Duodenal mucosa (tissue), 2 donors: ENCODE measurements around the gene RNF215.

Experiments
- H3K27ac ChIP-seq: one replicate; pipeline ENCODE4 v1.7.0; 2013; ENCODE audit warnings: low read depth, low read length
- H3K27me3 ChIP-seq, 2 donors: one replicate each; pipeline ENCODE4 v1.7.0; 2013; ENCODE audit warnings: low read length in 2 of 2, control low read depth in 1 of 2; ENCODE audit not compliant: insufficient read depth in 2 of 2, control insufficient read depth in 1 of 2
- H3K36me3 ChIP-seq, 2 donors: one replicate each; pipeline ENCODE4 v1.7.0; 2013; ENCODE audit warnings: low read length in 2 of 2, control low read depth in 1 of 2; ENCODE audit not compliant: insufficient read depth in 2 of 2, control insufficient read depth in 1 of 2
- H3K4me1 ChIP-seq, 2 donors: one replicate each; pipeline ENCODE4 v1.7.0; 2013; ENCODE audit warnings: low read length in 2 of 2, control low read depth in 1 of 2; ENCODE audit not compliant: insufficient read depth in 2 of 2, control insufficient read depth in 1 of 2
- H3K4me3 ChIP-seq, 2 donors: one replicate each; pipeline ENCODE4 v1.7.0; 2013; ENCODE audit warnings: low read length in 2 of 2, low read depth in 1 of 2
- H3K9ac ChIP-seq, 2 donors: one replicate each; pipeline ENCODE4 v1.7.0; 2013; ENCODE audit warnings: low read length in 2 of 2, low read depth in 1 of 2
- H3K9me3 ChIP-seq, 2 donors: one replicate each; pipeline ENCODE4 v1.7.0; 2013; ENCODE audit warnings: low read length in 2 of 2, control low read depth in 1 of 2; ENCODE audit not compliant: control insufficient read depth in 1 of 2

The RNF215 gene

DNA sequence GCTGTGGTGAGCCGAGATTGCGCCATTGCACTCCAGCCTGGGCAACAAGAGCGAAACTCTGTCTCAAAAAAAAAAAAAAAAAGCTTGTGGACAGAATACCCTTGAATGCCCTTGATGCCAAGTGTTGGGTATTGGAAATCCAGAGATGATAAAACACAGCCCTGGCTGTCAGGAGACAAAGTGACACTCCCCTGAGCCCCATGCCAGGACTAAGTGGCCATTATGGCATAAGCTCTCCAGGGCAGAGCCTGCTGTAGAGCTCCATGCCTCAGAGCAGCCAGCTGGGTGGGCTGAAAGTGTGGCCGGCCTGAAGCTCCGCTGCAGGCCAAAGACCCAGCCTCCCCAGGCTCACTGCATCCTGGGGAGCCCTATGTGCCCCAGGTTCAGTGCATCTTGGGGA lies 4.9 kb downstream of the RNF215 start:
- Histone ChIP-seq H3K4me1 (peaks cover 8 to 10% of the 10 kb centered on the region in 2 donors), H3K9ac (no peak overlapping the region), H3K36me3 (peaks cover 0 to 3% of the 10 kb centered on the region in 2 donors), H3K9me3 (no peaks in the 10 kb centered on the region), H3K4me3 (no peak overlapping the region), H3K27ac (no peak overlapping the region), H3K27me3 (no peaks in the 10 kb centered on the region)

DNA sequence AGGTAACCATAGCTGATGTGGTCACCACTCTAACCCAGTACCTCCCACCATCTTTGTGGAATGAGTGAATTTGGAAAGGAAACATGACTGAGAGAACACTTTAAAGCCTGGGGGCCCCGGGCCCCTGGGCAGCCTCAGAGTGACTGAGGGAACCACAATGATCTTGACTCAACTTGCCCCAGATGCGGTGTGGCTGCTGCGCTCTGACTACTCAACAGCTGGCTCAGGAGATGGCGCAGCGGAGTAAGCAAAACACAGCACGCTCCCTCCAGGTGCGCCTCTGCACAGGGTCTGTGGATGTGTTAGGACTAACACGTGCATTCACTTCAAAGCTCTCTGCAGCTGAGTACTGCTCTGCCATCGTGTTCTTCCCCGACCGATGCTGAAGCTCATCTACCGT lies 5.9 kb downstream of the RNF215 start:
- no peaks in the 10 kb centered on the region for H3K9me3 ChIP-seq
- H3K9ac ChIP-seq = no peak overlapping the region
- H3K27me3 ChIP-seq = no peaks in the 10 kb centered on the region
- H3K4me1 ChIP-seq = peaks cover 4% of the 10 kb centered on the region in 2 donors
- no peak overlapping the region for H3K27ac ChIP-seq
- H3K4me3 ChIP-seq = no peak overlapping the region
- H3K36me3 ChIP-seq = peaks cover 0 to 3% of the 10 kb centered on the region in 2 donors

- no peaks in the 10 kb centered on the region for H3K4me1 ChIP-seq
- H3K9ac ChIP-seq = no peak overlapping the region
- H3K27me3 ChIP-seq = no peaks in the 10 kb centered on the region
- no peaks in the 10 kb centered on the region for H3K9me3 ChIP-seq
- peaks cover 0 to 3% of the 10 kb centered on the region in 2 donors for H3K36me3 ChIP-seq
- H3K27ac ChIP-seq = no peak overlapping the region
- no peak overlapping the region for H3K4me3 ChIP-seq
Observed at GRCh38 chr22:30380011-30380410, 7.2 kb downstream of the RNF215 start.

GRCh38 chr22:30375312-30375849 lies 11.8 kb downstream of the RNF215 start:
- no peaks in the 10 kb centered on the region for H3K4me1 ChIP-seq
- H3K4me3 ChIP-seq = no peak overlapping the region
- no peak overlapping the region for H3K27ac ChIP-seq
- no peaks in the 10 kb centered on the region for H3K9me3 ChIP-seq
- no peaks in the 10 kb centered on the region for H3K27me3 ChIP-seq
- H3K36me3 ChIP-seq = no peaks in the 10 kb centered on the region
- H3K9ac ChIP-seq = no peak overlapping the region

DNA sequence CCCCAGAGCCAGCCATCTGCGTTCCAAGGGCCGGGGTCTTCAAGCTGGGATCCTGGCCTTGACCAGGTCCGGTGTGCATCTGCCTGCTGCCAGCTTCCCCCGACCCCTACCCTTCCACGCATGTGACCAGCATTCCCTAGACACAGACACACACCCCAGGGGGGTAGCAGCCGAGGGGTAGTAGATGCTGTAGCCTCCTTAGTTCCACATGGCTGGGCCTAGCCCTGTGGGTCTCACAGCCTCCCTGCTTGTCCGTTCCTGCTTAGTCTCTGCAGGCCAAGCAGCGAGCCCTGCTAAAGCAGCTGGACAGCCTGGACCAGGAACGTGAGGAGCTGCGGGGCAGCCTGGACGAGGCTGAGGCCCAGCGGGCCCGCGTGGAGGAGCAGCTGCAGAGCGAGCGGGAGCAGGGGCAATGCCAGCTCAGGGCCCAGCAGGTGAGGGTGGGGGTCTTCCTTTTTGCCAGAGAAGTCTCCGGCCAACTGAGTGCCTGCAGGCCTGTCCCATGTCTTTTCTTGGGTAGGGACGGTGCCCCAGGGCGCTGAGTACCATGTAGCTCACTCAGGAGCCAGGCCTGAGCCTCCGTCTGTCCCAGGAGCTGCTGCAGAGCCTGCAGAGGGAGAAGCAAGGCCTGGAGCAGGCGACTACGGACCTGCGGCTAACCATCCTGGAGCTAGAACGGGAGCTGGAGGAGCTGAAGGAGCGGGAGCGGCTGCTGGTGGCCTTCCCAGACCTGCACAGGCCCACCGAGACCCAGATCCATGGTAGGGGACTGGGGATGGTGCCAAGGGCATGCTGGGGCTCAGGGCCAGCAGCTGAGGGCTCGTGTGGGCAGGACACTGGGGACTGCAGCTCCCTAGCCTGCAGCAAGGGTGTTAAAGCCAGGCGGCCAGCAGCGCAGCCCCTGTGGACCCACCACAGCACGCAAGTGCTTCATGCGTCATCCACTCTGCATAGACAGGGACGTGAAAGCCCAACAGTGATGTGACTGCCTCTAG lies 13.6 kb downstream of the RNF215 start:
- H3K27ac ChIP-seq = no peak overlapping the region

DNA sequence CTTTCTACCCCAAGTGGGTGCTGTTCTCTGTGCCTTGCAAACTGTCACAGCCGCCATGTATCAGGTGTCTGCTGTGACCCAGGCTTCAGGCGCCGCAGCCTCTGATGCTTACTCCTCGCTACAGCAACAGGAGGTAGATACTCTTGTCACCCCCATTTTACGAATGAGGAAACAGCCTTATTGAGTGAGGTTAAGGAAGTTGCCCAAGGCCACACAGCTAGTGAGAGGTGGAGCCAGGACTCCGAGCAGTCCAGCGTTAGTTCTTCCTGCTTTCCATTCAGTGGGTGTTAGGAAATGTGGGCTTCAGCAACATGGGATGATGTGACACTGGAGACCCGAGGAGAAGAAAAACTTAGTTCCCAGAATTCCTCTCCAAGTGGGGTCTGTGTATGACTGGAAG lies 14.3 kb downstream of the RNF215 start:
- H3K9ac ChIP-seq = no peak overlapping the region
- H3K27me3 ChIP-seq = no peaks in the 10 kb centered on the region
- H3K9me3 ChIP-seq = no peaks in the 10 kb centered on the region
- no peaks in the 10 kb centered on the region for H3K36me3 ChIP-seq
- H3K4me3 ChIP-seq = no peak overlapping the region
- H3K27ac ChIP-seq = no peak overlapping the region
- no peaks in the 10 kb centered on the region for H3K4me1 ChIP-seq

More for the DNA sequence above, 13.6 kb downstream of the RNF215 start:
- Histone ChIP-seq H3K9ac (no peak overlapping the region), H3K9me3 (no peaks in the 10 kb centered on the region), H3K36me3 (no peaks in the 10 kb centered on the region), H3K4me1 (no peaks in the 10 kb centered on the region), H3K27me3 (no peaks in the 10 kb centered on the region), H3K4me3 (no peak overlapping the region)

- no peak overlapping the region for H3K27ac ChIP-seq
- H3K36me3 ChIP-seq = no peaks in the 10 kb centered on the region
- H3K4me3 ChIP-seq = no peak overlapping the region
- H3K9me3 ChIP-seq = no peaks in the 10 kb centered on the region
- H3K27me3 ChIP-seq = no peaks in the 10 kb centered on the region
- H3K9ac ChIP-seq = no peak overlapping the region
- H3K4me1 ChIP-seq = no peaks in the 10 kb centered on the region
Observed at GRCh38 chr22:30371981-30372380, 15.2 kb downstream of the RNF215 start.

GRCh38 chr22:30371321-30371720 lies 15.9 kb downstream of the RNF215 start:
- H3K9me3 ChIP-seq = no peaks in the 10 kb centered on the region
- no peaks in the 10 kb centered on the region for H3K4me1 ChIP-seq
- no peak overlapping the region for H3K27ac ChIP-seq
- no peak overlapping the region for H3K4me3 ChIP-seq
- H3K27me3 ChIP-seq = no peaks in the 10 kb centered on the region
- peaks cover 0 to under 1% of the 10 kb centered on the region in 2 donors for H3K36me3 ChIP-seq
- H3K9ac ChIP-seq = no peak overlapping the region

DNA sequence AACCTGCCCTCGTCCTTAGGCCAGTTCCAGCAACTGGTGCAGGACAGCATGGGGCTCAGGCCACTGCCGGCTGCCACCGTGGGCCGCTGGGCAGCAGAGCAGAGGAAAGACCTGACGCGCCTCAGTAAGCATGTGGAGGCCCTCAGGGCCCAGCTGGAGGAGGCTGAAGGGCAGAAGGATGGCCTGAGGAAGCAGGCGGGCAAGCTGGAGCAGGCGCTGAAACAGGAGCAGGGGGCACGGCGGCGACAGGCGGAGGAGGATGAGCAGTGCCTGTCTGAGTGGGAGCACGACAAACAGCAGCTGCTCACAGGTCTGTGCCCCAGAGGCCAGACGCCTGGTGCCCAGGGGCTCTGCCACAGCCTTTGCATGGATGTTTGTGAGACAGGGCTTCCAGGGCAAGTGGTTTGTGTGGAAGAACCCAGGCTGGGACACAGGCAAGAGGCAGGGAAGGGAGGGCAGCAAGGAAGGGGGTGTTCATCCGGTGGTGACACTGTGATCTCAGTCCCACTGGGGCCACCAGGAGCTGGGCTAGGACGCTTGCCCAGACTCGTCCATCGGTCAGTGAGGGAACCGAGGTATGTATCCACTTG lies 16.5 kb downstream of the RNF215 start:
- Histone ChIP-seq H3K9me3 (no peaks in the 10 kb centered on the region), H3K27me3 (no peaks in the 10 kb centered on the region), H3K27ac (no peak overlapping the region), H3K4me1 (no peaks in the 10 kb centered on the region), H3K9ac (no peak overlapping the region), H3K36me3 (peaks cover 0 to 4% of the 10 kb centered on the region in 2 donors), H3K4me3 (no peak overlapping the region)

GRCh38 chr22:30368420-30368819 lies 18.8 kb downstream of the RNF215 start:
- Histone ChIP-seq H3K9ac (no peak overlapping the region), H3K4me3 (no peak overlapping the region), H3K27me3 (no peaks in the 10 kb centered on the region), H3K4me1 (no peaks in the 10 kb centered on the region), H3K27ac (no peak overlapping the region), H3K36me3 (peaks cover 0 to 4% of the 10 kb centered on the region in 2 donors), H3K9me3 (no peaks in the 10 kb centered on the region)
